Muscle layer of colon (tissue), 2 donors: Measurements from ENCODE around the gene FGF14.

Experiments
- H3K27ac ChIP-seq: one replicate; pipeline ENCODE4 v1.7.0; 2013; ENCODE audit warnings: low read depth, mild to moderate bottlenecking, low read length, moderate library complexity
- H3K27me3 ChIP-seq, 2 donors: one replicate each; pipeline ENCODE4 v1.7.0; 2013; ENCODE audit warnings: low read length in 2 of 2, mild to moderate bottlenecking in 2 of 2; ENCODE audit not compliant: insufficient read depth in 2 of 2, control insufficient read depth in 1 of 2
- H3K36me3 ChIP-seq: one replicate; pipeline ENCODE4 v1.7.0; 2013; ENCODE audit warnings: mild to moderate bottlenecking, low read length; ENCODE audit not compliant: insufficient read depth
- H3K4me1 ChIP-seq: one replicate; pipeline ENCODE4 v1.7.0; 2013; ENCODE audit warnings: mild to moderate bottlenecking, low read length; ENCODE audit not compliant: insufficient read depth
- H3K4me3 ChIP-seq, 2 donors: one replicate each; pipeline ENCODE4 v1.7.0; 2013; ENCODE audit warnings: low read length in 2 of 2, low read depth in 1 of 2, mild to moderate bottlenecking in 1 of 2, moderate library complexity in 1 of 2
- H3K9ac ChIP-seq: one replicate; pipeline ENCODE4 v1.7.0; 2013; ENCODE audit warnings: low read length
- H3K9me3 ChIP-seq: one replicate; pipeline ENCODE4 v1.7.0; 2013; ENCODE audit warnings: mild to moderate bottlenecking, low read length
- donor health status: abdominal sarcoma.
- donor health status: Adenocarcinoma of cecum.

The FGF14 gene

GRCh38 chr13:102190930-102191329 is 210.9 kb downstream of the FGF14 start:
- no peaks in the 10 kb centered on the region for H3K36me3 ChIP-seq
- no peaks in the 10 kb centered on the region for H3K9me3 ChIP-seq
- no peaks in the 10 kb centered on the region for H3K27me3 ChIP-seq
- H3K9ac ChIP-seq: no peak overlapping the region
- H3K4me3 ChIP-seq: no peak overlapping the region
- H3K4me1 ChIP-seq: no peaks in the 10 kb centered on the region
- H3K27ac ChIP-seq: no peak overlapping the region

- no peaks in the 10 kb centered on the region for H3K36me3 ChIP-seq
These were observed 214.5 kb downstream of the FGF14 start for GRCh38 chr13:102187313-102187712.

GRCh38 chr13:102185375-102185984 is 216.4 kb downstream of the FGF14 start:
- H3K27ac ChIP-seq: no peak overlapping the region
- H3K4me3 ChIP-seq: no peak overlapping the region
- no peaks in the 10 kb centered on the region for H3K4me1 ChIP-seq
- H3K27me3 ChIP-seq: no peaks in the 10 kb centered on the region
- no peaks in the 10 kb centered on the region for H3K9me3 ChIP-seq
- H3K9ac ChIP-seq: no peak overlapping the region
- no peaks in the 10 kb centered on the region for H3K36me3 ChIP-seq

More at GRCh38 chr13:102187313-102187712, 214.5 kb downstream of the FGF14 start:
- H3K9me3 ChIP-seq: no peaks in the 10 kb centered on the region
- no peak overlapping the region for H3K27ac ChIP-seq
- no peak overlapping the region for H3K4me3 ChIP-seq
- H3K9ac ChIP-seq: no peak overlapping the region
- H3K27me3 ChIP-seq: no peaks in the 10 kb centered on the region
- no peaks in the 10 kb centered on the region for H3K4me1 ChIP-seq

GRCh38 chr13:102183509-102184182 is 218.2 kb downstream of the FGF14 start:
- no peaks in the 10 kb centered on the region for H3K36me3 ChIP-seq
- no peak overlapping the region for H3K27ac ChIP-seq
- no peaks in the 10 kb centered on the region for H3K4me1 ChIP-seq
- H3K9ac ChIP-seq: no peak overlapping the region
- no peaks in the 10 kb centered on the region for H3K9me3 ChIP-seq
- no peaks in the 10 kb centered on the region for H3K27me3 ChIP-seq
- H3K4me3 ChIP-seq: no peak overlapping the region

- Histone ChIP-seq H3K9me3 (no peaks in the 10 kb centered on the region), H3K4me1 (no peaks in the 10 kb centered on the region), H3K9ac (no peak overlapping the region), H3K36me3 (no peaks in the 10 kb centered on the region), H3K4me3 (no peak overlapping the region), H3K27me3 (no peaks in the 10 kb centered on the region), H3K27ac (no peak overlapping the region)
These were observed 219.7 kb downstream of the FGF14 start for GRCh38 chr13:102182170-102182569.

- Histone ChIP-seq H3K36me3 (no peaks in the 10 kb centered on the region), H3K27ac (no peak overlapping the region), H3K4me1 (no peaks in the 10 kb centered on the region), H3K27me3 (no peaks in the 10 kb centered on the region), H3K4me3 (no peak overlapping the region), H3K9ac (no peak overlapping the region), H3K9me3 (no peaks in the 10 kb centered on the region)
These were observed 224.4 kb downstream of the FGF14 start for GRCh38 chr13:102177431-102177830.

- Histone ChIP-seq H3K27ac (no peak overlapping the region), H3K36me3 (no peaks in the 10 kb centered on the region), H3K9me3 (no peaks in the 10 kb centered on the region), H3K27me3 (no peaks in the 10 kb centered on the region), H3K4me1 (no peaks in the 10 kb centered on the region), H3K9ac (no peak overlapping the region), H3K4me3 (no peak overlapping the region)
These were observed 225.0 kb downstream of the FGF14 start for GRCh38 chr13:102176846-102177245.

GRCh38 chr13:102172406-102172805 is 229.4 kb downstream of the FGF14 start:
- H3K9ac ChIP-seq: no peak overlapping the region
- no peak overlapping the region for H3K27ac ChIP-seq
- no peaks in the 10 kb centered on the region for H3K4me1 ChIP-seq

GRCh38 chr13:102170305-102170704 is 231.5 kb downstream of the FGF14 start:
- H3K27me3 ChIP-seq: no peaks in the 10 kb centered on the region

More at GRCh38 chr13:102172406-102172805, 229.4 kb downstream of the FGF14 start:
- H3K36me3 ChIP-seq: no peaks in the 10 kb centered on the region
- H3K27me3 ChIP-seq: no peaks in the 10 kb centered on the region
- no peaks in the 10 kb centered on the region for H3K9me3 ChIP-seq
- H3K4me3 ChIP-seq: no peak overlapping the region

GRCh38 chr13:102169471-102170015 is 232.3 kb downstream of the FGF14 start:
- H3K27ac ChIP-seq: no peak overlapping the region
- no peaks in the 10 kb centered on the region for H3K36me3 ChIP-seq

More at GRCh38 chr13:102170305-102170704, 231.5 kb downstream of the FGF14 start:
- no peaks in the 10 kb centered on the region for H3K4me1 ChIP-seq
- H3K27ac ChIP-seq: no peak overlapping the region
- H3K36me3 ChIP-seq: no peaks in the 10 kb centered on the region
- H3K9ac ChIP-seq: no peak overlapping the region
- H3K4me3 ChIP-seq: no peak overlapping the region
- H3K9me3 ChIP-seq: no peaks in the 10 kb centered on the region

GRCh38 chr13:102152790-102153189 is 249.1 kb downstream of the FGF14 start:
- no peak overlapping the region for H3K9ac ChIP-seq
- no peak overlapping the region for H3K27ac ChIP-seq
- no peaks in the 10 kb centered on the region for H3K36me3 ChIP-seq
- H3K4me1 ChIP-seq: no peaks in the 10 kb centered on the region
- no peaks in the 10 kb centered on the region for H3K9me3 ChIP-seq
- no peak overlapping the region for H3K4me3 ChIP-seq
- no peaks in the 10 kb centered on the region for H3K27me3 ChIP-seq

More at GRCh38 chr13:102169471-102170015, 232.3 kb downstream of the FGF14 start:
- H3K9ac ChIP-seq: no peak overlapping the region
- no peaks in the 10 kb centered on the region for H3K4me1 ChIP-seq
- H3K27me3 ChIP-seq: no peaks in the 10 kb centered on the region
- no peaks in the 10 kb centered on the region for H3K9me3 ChIP-seq
- no peak overlapping the region for H3K4me3 ChIP-seq
